GM21423 (cell line): ENCODE results near the gene CCDC88A.
A peak's percentile ranks its signal among the peaks of the same experiment; 100 is the strongest.
"Not testable (repeated sequence)": the region's sequence is repeated elsewhere in the genome, so short reads cannot be mapped to it uniquely, and the experiment has no call there.

ENCODE experiments used
- ATAC-seq: cut with Tn5 transposase; IDR thresholded peaks from one replicate; pipeline ENCODE4 v1.9.1; 2021; ENCODE audit warnings: mild to moderate bottlenecking, moderate library complexity; ENCODE audit not compliant: unreplicated experiment

Gene CCDC88A, protein sequence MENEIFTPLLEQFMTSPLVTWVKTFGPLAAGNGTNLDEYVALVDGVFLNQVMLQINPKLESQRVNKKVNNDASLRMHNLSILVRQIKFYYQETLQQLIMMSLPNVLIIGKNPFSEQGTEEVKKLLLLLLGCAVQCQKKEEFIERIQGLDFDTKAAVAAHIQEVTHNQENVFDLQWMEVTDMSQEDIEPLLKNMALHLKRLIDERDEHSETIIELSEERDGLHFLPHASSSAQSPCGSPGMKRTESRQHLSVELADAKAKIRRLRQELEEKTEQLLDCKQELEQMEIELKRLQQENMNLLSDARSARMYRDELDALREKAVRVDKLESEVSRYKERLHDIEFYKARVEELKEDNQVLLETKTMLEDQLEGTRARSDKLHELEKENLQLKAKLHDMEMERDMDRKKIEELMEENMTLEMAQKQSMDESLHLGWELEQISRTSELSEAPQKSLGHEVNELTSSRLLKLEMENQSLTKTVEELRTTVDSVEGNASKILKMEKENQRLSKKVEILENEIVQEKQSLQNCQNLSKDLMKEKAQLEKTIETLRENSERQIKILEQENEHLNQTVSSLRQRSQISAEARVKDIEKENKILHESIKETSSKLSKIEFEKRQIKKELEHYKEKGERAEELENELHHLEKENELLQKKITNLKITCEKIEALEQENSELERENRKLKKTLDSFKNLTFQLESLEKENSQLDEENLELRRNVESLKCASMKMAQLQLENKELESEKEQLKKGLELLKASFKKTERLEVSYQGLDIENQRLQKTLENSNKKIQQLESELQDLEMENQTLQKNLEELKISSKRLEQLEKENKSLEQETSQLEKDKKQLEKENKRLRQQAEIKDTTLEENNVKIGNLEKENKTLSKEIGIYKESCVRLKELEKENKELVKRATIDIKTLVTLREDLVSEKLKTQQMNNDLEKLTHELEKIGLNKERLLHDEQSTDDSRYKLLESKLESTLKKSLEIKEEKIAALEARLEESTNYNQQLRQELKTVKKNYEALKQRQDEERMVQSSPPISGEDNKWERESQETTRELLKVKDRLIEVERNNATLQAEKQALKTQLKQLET (N-terminal part only)

DNA sequence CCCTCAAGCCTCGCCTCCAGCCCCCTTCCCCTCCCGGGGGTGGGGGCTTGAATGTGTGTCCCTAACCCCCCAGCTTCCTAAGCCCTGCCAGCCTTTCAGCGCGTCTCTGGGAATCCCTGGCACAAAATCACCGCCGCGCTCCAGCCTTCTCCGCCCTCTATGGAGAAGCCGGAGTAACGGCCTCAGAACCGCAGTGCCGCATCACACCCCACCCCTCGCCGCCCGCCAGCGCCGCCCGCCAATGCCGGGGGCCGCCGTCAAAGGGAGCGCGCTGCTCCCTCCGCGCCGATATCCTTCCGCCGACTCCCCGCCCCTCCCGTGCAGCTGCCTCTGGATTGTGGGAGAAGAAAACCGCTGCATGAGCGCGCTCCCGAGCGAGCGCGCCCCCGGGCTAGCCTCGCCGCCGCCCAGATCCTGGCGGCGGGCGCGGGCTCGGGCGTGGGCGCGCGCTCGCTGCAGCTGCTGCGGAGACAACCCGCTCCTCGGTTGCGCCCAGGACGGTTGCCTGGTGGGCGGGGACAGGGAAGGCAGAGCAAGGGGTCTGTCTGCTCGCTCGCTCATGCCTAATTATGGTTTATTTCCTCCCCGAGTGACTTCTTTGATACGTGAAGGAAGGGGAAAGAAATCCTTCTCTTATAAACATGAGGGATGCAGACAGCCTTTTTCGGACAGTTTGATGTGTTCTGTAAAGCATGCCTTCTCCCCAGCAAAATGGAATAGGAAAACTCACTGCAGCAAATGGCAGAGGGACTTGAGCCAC is at the start of gene CCDC88A:
CCDC88A (minus strand) TSS at position 178 of the 760 bp plus-strand sequence. CDS start 777 bp downstream, outside the sequence.
- peak; percentile 83 for ATAC-seq

GRCh38 chr2:55461679-55462078 is 42.0 kb upstream of the CCDC88A start:
- no peak for ATAC-seq

DNA sequence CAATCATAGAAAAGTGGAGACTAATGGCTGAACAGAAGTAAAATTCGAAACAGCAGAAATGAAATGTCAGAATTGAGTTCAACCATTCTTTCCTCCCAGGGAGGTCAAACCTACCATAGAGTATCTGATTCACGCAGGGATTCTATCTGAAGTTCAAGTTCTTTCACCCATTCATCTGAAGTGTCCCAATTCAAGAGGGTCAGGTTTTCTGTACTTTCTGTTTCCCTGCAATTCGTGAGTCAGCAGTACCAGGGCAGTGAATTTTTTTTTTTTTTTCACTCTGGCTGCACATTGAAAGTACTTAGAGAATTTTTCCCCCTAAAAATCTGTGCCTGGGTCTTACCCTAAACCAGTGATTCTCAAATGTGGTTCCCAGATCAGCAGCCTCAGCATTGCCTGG is 40.9 kb upstream of the CCDC88A start:
- ATAC-seq = no peak

GRCh38 chr2:55459714-55460274 is 40.1 kb upstream of the CCDC88A start:
- ATAC-seq = no peak

GRCh38 chr2:55459279-55459678 is 39.6 kb upstream of the CCDC88A start:
- ATAC-seq = no peak

DNA sequence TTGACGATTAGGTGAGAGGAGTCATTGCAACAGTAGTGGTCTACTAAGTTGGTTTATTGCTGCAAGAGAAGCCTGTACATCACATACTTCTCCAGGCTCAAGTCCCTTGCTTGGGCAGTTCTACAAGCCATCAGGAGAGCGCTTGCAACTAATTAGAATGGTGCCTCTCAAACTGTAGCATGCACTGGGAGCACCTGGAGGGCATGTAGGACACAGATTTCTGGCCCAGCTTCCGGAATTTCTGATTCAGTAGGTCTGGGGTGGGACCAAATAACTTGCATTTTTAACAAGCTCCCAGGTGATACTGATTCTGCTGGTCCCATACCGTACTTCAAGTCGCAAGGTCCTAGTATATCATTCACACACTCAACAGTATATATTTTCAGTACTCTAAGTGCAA is 34.5 kb upstream of the CCDC88A start:
- ATAC-seq = no peak

- no peak for ATAC-seq
Measured at GRCh38 chr2:55452879-55453278, 33.2 kb upstream of the CCDC88A start.

DNA sequence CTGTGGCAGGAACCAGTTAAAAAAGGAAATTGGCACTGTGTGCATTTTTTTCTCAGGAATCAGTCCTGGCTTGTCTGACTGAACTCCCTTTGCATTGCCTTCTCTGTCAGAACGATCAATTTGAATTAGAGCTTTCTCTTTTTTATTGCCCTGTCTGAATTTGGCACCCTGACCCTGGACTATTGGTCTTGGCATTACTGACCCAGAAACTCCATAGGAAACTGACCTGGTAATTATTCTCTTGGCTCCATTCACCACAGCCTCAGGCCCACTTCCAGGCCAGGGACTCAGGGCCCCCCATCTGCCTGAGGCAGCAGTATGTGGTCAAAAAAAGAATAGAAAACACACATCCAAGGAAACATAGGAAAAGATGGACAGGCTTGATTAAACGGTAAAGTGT is 32.0 kb upstream of the CCDC88A start:
- no peak for ATAC-seq

DNA sequence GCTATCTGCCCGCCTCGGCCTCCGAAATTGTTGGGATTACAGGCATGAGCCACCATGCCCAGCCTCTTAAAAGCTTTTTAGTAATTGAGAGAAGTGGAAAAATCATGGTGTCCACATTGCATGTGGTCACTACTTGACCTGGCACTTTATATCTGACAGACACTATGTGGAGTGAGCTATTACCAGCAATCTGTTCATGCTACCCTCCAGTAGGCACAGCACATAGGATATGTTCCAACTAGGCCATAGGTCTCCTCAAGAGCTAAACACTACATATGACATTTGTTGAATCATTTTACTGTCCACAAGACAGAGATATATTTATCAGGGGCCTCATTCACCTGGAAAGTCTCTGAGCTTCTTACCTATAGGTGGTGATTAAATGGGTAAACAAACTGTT is 30.4 kb upstream of the CCDC88A start:
- not testable (repeated sequence) for ATAC-seq

- not testable (repeated sequence) for ATAC-seq
Measured at GRCh38 chr2:55442045-55442760, 22.5 kb upstream of the CCDC88A start.

DNA sequence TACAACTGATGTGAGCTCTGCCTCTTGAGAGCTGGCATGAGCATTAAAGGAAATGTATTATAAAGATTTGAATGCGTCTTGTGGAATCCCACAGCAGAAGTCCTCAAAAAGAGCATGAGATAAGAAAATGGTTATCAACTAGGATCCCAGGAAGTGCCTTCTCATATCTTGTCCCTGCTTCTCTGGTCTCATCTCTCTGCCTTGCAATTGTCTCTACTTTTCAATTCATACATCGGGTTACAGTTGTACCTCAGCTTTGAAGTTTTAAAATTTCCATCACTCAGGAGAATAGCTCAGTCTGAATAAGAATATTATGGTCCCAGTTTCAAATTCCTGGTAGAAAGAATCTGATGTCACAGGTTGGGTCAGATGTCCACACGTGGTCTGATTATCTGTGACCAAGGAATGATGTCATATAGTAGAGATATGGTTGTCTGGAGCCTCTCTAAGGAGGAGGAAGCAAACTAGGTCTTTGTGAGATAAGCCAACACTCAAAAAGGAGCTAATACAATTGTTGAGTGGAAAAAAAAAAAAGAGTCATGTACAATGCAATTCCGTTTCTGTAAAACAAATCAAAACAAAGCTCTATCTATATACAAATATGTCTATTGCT is 21.7 kb upstream of the CCDC88A start:
- no peak for ATAC-seq

- no peak for ATAC-seq
Measured at GRCh38 chr2:55439101-55439397, 19.4 kb upstream of the CCDC88A start.

- no peak for ATAC-seq
Measured at GRCh38 chr2:55438391-55439100, 18.9 kb upstream of the CCDC88A start.

- ATAC-seq = no peak
Measured at GRCh38 chr2:55437515-55438390, 18.1 kb upstream of the CCDC88A start.

DNA sequence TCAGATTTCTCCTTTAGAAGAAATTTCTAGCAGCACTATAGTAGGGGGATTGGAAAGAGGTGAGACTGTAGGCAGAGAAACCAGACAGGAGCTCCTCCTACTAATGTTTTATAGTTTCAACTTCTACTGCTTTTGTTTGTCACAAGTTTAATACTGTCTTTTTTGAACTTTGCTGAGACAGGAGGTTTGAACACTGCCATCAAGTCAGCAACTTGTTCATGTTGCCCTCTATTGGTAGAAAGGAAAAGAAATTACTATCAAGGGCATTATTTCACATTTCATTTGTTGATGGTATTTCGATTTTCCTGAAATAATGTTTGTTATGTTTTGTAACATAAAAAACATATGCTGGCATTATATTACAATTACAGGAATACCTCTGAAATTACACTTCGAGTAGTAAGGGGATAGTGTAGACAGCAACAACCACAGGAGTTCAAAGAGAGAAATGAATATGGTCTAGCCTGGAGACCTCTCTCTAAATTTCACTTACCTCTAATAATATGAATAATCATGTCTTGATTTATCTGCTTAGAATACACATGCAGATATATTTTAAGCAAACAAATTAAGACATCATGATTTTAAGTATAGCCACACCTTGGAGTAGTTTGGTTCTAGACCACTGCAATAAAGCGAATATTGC is 12.4 kb upstream of the CCDC88A start:
- ATAC-seq = no peak

GRCh38 chr2:55430211-55430975 is 10.7 kb upstream of the CCDC88A start:
- ATAC-seq = no peak

- no peak for ATAC-seq
Measured at GRCh38 chr2:55428258-55428657, 8.6 kb upstream of the CCDC88A start.
